ENCODE results near the gene ARHGAP18. TPM values are rescaled to one million over a fixed set of nuclear protein-coding genes. Genes with fewer than 3 reads are reported as not detected.

ARHGAP18 gene
- total RNA-seq, 1 donor, result 65.8 TPM

DNA sequence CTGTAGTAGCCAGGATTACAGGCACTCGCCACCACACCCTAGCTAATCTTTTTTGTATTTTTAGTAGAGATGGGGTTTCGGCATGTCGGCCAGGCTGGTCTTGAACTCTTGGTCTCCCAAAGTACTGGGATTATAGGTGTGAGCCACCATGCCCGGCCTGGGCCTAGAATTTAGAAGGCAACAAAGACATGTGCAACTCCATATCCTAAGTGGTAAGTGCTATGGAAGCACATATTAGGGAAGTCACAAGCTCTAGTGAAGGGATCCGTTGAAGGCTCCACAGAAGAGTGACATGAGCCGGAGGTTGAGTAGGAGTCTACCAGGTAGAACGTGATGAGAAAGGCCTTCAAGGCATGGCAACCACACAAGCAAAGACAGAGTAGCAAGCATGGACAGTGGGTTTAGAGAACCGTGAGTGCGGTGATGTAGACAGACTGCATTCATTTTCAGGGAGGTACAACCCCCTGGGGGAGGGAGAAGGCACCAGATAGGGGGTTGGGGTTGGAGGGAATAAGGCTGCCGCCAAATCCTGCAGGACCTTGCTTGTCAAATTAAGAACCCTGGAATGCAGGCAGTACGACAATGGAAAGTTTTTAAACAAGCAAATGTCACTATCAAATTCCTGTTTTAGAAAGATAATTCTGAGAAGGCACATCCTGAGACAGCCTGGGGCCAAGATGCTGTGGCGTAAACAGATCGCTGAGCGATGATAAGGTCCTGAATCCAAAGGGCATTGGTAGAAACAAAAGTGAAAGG, 50.2 kb downstream of the ARHGAP18 start:
- TF ChIP-seq, protein P1, sequence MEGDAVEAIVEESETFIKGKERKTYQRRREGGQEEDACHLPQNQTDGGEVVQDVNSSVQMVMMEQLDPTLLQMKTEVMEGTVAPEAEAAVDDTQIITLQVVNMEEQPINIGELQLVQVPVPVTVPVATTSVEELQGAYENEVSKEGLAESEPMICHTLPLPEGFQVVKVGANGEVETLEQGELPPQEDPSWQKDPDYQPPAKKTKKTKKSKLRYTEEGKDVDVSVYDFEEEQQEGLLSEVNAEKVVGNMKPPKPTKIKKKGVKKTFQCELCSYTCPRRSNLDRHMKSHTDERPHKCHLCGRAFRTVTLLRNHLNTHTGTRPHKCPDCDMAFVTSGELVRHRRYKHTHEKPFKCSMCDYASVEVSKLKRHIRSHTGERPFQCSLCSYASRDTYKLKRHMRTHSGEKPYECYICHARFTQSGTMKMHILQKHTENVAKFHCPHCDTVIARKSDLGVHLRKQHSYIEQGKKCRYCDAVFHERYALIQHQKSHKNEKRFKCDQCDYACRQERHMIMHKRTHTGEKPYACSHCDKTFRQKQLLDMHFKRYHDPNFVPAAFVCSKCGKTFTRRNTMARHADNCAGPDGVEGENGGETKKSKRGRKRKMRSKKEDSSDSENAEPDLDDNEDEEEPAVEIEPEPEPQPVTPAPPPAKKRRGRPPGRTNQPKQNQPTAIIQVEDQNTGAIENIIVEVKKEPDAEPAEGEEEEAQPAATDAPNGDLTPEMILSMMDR (IDR thresholded peaks at IDR 0.05; ENCODE audit: insufficient read depth, low read length), result no peak
- no peak overlapping the region for H3K4me3 ChIP-seq (ENCODE audit: low read depth, low read length)
- DNase-seq (ENCODE audit: low read depth), result no peak

DNA sequence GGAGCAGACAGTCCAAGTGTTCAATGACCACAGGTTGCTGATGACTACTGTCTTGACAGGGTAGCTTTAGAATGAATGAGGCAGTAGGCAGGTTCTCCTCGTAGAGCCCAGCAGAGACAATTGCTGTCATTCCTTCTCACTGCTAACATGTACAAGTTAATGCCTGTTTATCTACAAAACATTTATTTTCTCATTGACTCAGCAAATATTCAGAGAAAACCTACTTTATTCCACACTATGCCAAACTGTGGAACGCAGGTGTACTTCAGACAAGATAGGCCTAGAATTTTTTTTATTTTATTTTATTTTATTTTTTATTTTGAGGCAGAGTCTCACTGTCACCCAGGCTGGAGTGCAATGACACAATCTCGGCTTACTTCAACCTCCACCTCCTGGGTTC, 50.8 kb downstream of the ARHGAP18 start:
- no peak for DNase-seq (ENCODE audit: low read depth)
- H3K4me3 ChIP-seq (ENCODE audit: low read depth, low read length), result no peak overlapping the region
- TF ChIP-seq, protein P1 (IDR thresholded peaks at IDR 0.05; ENCODE audit: insufficient read depth, low read length), result no peak

DNA sequence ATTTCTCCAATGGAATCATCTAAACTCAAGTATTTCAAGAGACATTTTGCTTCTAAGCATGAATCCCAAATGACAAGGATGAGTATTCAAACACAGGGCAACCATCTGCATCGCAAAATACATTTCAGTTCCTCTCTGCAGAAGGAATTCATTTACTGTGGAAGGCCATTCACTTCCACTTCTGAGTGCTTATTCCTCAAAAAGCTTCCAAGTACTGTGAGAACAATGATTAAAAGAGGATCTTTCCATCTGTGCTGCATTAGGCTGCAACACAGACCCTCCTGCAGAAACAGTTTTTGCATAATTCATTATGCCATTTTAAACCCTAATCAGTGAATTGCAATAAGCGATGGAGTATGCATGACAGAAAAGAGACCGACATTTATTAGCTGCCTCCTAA, 52.5 kb downstream of the ARHGAP18 start:
- DNase-seq (ENCODE audit: low read depth), result no peak
- TF ChIP-seq, protein P1 (IDR thresholded peaks at IDR 0.05; ENCODE audit: insufficient read depth, low read length), result no peak
- no peak overlapping the region for H3K4me3 ChIP-seq (ENCODE audit: low read depth, low read length)

DNA sequence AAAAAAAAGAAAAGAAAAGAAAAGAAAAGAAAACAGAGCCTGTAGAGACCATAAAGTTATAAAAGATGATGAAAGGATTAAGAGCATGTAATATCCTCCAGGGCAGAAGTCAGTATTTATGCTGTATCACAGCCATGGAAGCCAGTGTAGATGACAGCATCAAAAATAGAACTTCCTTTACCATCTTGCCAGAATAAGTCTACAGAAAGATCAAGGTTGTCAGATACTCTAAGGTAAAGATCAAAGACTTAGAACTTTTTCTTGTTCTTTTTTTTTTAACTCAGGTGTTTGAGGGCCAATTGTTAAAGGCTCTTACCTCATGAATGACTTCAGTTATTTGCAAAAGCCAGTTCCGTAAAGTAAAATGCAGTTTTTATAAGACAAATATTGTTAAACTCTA, 54.6 kb downstream of the ARHGAP18 start:
- TF ChIP-seq, protein P1 (IDR thresholded peaks at IDR 0.05; ENCODE audit: insufficient read depth, low read length), result no peak
- no peak overlapping the region for H3K4me3 ChIP-seq (ENCODE audit: low read depth, low read length)
- DNase-seq (ENCODE audit: low read depth), result no peak

DNA sequence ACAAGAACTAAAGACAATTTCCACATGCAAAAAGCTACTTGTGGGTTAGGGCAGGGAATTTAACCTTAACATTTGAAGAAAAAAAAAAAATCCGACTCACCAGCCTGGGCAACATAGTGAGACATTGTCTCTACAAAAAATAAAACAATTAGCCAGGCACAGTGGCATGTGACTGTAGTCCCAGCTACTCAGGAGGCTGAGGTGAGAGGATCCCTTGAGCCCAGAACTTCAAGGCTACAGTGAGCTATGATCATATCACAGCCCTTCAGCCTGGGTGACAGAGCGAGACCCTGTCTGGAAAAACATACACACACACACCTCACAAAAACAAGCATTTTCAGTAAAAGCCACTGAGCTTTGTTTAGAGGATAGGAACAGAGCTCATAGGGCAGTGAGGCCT, 56.2 kb downstream of the ARHGAP18 start:
- TF ChIP-seq, protein P1 (IDR thresholded peaks at IDR 0.05; ENCODE audit: insufficient read depth, low read length), result no peak
- DNase-seq (ENCODE audit: low read depth), result no peak
- no peak overlapping the region for H3K4me3 ChIP-seq (ENCODE audit: low read depth, low read length)

DNA sequence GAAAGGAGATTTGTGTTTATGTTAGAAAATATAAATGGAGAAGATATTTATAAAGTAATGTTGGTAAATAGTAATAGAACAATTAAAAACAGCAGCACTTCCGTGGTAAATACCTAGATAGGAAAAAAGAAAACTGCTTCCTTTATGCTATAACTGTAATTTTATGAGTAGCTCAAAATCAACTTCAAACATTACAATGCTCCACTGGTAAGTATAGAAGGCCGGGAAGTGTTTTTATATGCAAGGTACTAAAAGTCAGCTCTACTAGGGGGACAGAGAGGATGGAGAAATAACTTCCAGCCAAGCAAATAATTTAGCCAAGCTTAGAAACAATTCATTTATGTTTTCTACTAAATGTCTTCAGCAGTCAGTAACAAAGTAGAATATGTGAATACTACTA, 56.7 kb downstream of the ARHGAP18 start:
- H3K4me3 ChIP-seq (ENCODE audit: low read depth, low read length), result no peak overlapping the region
- TF ChIP-seq, protein P1 (IDR thresholded peaks at IDR 0.05; ENCODE audit: insufficient read depth, low read length), result no peak
- no peak for DNase-seq (ENCODE audit: low read depth)

DNA sequence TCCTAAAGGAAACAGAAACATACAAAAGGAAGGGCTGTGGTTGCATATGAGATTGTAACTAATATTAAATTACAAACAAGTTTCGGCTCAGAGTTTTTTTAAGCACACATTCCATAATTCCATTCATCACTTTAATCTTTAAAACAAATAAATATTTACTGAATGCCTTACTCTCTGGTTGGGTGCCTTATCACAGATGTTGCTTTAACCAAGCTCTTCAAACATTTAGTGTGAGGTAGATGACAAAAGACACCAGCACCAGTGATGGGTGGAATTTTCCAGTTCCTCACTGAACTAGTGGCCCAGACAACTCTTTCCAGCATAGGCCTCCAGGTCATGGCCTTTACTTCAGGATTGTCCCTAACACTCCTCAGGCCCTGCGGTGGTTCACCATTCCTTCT, 58.7 kb downstream of the ARHGAP18 start:
- DNase-seq (ENCODE audit: low read depth), result no peak
- no peak overlapping the region for H3K4me3 ChIP-seq (ENCODE audit: low read depth, low read length)
- TF ChIP-seq, protein P1 (IDR thresholded peaks at IDR 0.05; ENCODE audit: insufficient read depth, low read length), result no peak
